DMS79 treated with DMSO at 0.1 percent for 48 hours (cell line): ENCODE results near the gene FLT4.

Experiments used
- DNase-seq: peaks from one replicate; lab custom pipeline; 2025; lab: John Stamatoyannopoulos, UW

Gene FLT4

GRCh38 chr5:180590543-180591310 lies 58.7 kb downstream of the FLT4 start:
- no peak for DNase-seq

- DNase-seq, result peak; percentile 6
Measured at GRCh38 chr5:180589771-180590542, 59.4 kb downstream of the FLT4 start.

GRCh38 chr5:180586870-180587269 lies 62.5 kb downstream of the FLT4 start:
- no peak for DNase-seq

GRCh38 chr5:180586204-180586603 lies 63.2 kb downstream of the FLT4 start:
- no peak for DNase-seq

GRCh38 chr5:180583738-180584137 lies 65.7 kb downstream of the FLT4 start:
- no peak for DNase-seq

GRCh38 chr5:180580681-180581080 lies 68.7 kb downstream of the FLT4 start:
- DNase-seq, result no peak

- no peak for DNase-seq
Measured at GRCh38 chr5:180575571-180575970, 73.8 kb downstream of the FLT4 start.

GRCh38 chr5:180568914-180569313 lies 80.5 kb downstream of the FLT4 start:
- DNase-seq, result no peak

GRCh38 chr5:180563994-180564393 lies 85.4 kb downstream of the FLT4 start:
- DNase-seq, result no peak

GRCh38 chr5:180558232-180558631 lies 91.2 kb downstream of the FLT4 start:
- no peak for DNase-seq

- DNase-seq, result no peak
Measured at GRCh38 chr5:180557217-180557809, 92.1 kb downstream of the FLT4 start.

GRCh38 chr5:180555168-180555921 lies 94.1 kb downstream of the FLT4 start:
- no peak for DNase-seq

GRCh38 chr5:180553530-180553929 lies 95.9 kb downstream of the FLT4 start:
- DNase-seq, result no peak
